PFSK-1 (cell line): ENCODE measurements around the gene SLC9A9.

Experiments
- POLR2AphosphoS5 ChIP-seq: IDR thresholded peaks from 2 replicates; pipeline ENCODE4 v1.6.1; 2012; ENCODE audit warnings: low read depth, mild to moderate bottlenecking, control low read depth, low read length, moderate library complexity
- SIN3A ChIP-seq: IDR thresholded peaks from 2 replicates; pipeline ENCODE4 v1.6.1; 2012; ENCODE audit warnings: mild to moderate bottlenecking, low read length, moderate library complexity, borderline replicate concordance; ENCODE audit not compliant: insufficient read depth

DNA sequence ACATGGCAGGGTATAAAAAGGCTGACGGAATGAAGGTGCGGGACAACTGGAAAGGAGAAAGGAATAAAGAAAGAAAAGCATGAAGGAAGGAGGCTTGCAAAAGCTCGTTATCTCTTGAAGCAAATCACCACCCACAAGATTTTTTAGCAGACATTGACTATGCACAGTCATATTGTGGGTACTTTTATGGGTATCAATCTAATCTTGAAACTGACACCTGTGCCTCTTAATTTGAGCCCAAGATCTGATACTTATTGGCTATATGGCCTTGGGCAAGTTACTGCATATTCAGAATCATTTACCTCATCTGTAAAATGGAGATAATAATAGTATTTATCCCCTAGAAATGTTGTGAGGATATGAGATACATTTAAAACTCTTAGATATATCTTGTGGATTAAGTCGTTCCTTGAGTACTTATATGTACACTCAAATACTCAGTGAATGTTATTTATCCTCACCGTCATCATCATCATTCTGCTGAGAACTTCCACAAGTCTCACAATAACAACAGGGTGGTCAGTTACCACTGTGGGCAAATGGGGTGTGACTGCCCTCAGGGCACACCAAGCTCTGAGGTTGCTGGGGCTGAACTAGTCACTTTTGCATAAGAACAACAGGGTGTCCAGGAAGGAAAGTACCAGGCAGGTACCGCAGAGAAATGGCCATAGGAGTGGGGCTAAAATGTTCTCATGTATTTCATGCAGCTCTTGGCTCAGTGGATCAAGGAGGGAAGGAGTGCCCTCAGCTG lies 266.1 kb downstream of the SLC9A9 start:
- no peak for TF ChIP-seq POLR2AphosphoS5
- no peak for TF ChIP-seq SIN3A
